ENCODE results near the gene KRTAP10-1. TPM values are rescaled to one million over a fixed set of nuclear protein-coding genes. Genes with fewer than 3 reads are reported as not detected.

The KRTAP10-1 gene
- total and polyA plus RNA-seq, 4 donors, result not detected

GRCh38 chr21:44499211-44499560 is 40.8 kb downstream of the KRTAP10-1 start:
- Histone ChIP-seq H3K27ac (ENCODE audit: low read depth in 1 of 2, low read length in 2 of 2) (no peak overlapping the region), H3K4me1 (ENCODE audit: control insufficient read depth in 4 of 4, insufficient read depth in 4 of 4, low read length in 3 of 4) (no peaks in the 10 kb centered on the region), H3K4me3 (ENCODE audit: low read depth in 1 of 3, low read length in 3 of 3) (no peak overlapping the region), H3K27me3 (ENCODE audit: control insufficient read depth in 4 of 4, insufficient read depth in 4 of 4, low read length in 3 of 4) (no peaks in the 10 kb centered on the region), H3K9me3 (ENCODE audit: control insufficient read depth in 4 of 4, low read length in 3 of 4) (no peaks in the 10 kb centered on the region), H3K36me3 (ENCODE audit: control insufficient read depth in 4 of 4, insufficient read depth in 3 of 4, low read depth in 1 of 4, low read length in 3 of 4) (no peaks in the 10 kb centered on the region), H3K9ac (ENCODE audit: low read depth in 1 of 2, low read length in 2 of 2) (no peak overlapping the region)
- WGBS, result 87% methylated on average over 18 of the region's 18 CpGs
- DNase-seq (ENCODE audit: low spot score), result no peak
- TF ChIP-seq, protein P1, sequence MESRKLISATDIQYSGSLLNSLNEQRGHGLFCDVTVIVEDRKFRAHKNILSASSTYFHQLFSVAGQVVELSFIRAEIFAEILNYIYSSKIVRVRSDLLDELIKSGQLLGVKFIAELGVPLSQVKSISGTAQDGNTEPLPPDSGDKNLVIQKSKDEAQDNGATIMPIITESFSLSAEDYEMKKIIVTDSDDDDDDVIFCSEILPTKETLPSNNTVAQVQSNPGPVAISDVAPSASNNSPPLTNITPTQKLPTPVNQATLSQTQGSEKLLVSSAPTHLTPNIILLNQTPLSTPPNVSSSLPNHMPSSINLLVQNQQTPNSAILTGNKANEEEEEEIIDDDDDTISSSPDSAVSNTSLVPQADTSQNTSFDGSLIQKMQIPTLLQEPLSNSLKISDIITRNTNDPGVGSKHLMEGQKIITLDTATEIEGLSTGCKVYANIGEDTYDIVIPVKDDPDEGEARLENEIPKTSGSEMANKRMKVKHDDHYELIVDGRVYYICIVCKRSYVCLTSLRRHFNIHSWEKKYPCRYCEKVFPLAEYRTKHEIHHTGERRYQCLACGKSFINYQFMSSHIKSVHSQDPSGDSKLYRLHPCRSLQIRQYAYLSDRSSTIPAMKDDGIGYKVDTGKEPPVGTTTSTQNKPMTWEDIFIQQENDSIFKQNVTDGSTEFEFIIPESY (IDR thresholded peaks at IDR 0.05), result no peak
- TF ChIP-seq RAD21 (IDR thresholded peaks at IDR 0.05) (no peak), HNF4A (conservative IDR thresholded peaks at IDR 0.05) (no peak), TAF1 (conservative IDR thresholded peaks at IDR 0.05) (no peak), GABPA (IDR thresholded peaks at IDR 0.05 in 1 of 2, conservative IDR thresholded peaks at IDR 0.05 in 1 of 2) (no peak), HNF4G (IDR thresholded peaks at IDR 0.05) (no peak)
- TF ChIP-seq, protein P2, sequence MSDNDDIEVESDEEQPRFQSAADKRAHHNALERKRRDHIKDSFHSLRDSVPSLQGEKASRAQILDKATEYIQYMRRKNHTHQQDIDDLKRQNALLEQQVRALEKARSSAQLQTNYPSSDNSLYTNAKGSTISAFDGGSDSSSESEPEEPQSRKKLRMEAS (IDR thresholded peaks at IDR 0.05), result no peak

GRCh38 chr21:44498280-44499210 is 41.5 kb downstream of the KRTAP10-1 start:
- H3K4me3 ChIP-seq (ENCODE audit: low read depth in 1 of 3, low read length in 3 of 3), result no peak overlapping the region
- H3K9me3 ChIP-seq (ENCODE audit: control insufficient read depth in 4 of 4, low read length in 3 of 4), result no peaks in the 10 kb centered on the region
- no peak overlapping the region for H3K27ac ChIP-seq (ENCODE audit: low read depth in 1 of 2, low read length in 2 of 2)
- DNase-seq (ENCODE audit: low spot score), result no peak
- H3K4me1 ChIP-seq (ENCODE audit: control insufficient read depth in 4 of 4, insufficient read depth in 4 of 4, low read length in 3 of 4), result no peaks in the 10 kb centered on the region
- H3K36me3 ChIP-seq (ENCODE audit: control insufficient read depth in 4 of 4, insufficient read depth in 3 of 4, low read depth in 1 of 4, low read length in 3 of 4), result no peaks in the 10 kb centered on the region
- no peaks in the 10 kb centered on the region for H3K27me3 ChIP-seq (ENCODE audit: control insufficient read depth in 4 of 4, insufficient read depth in 4 of 4, low read length in 3 of 4)
- H3K9ac ChIP-seq (ENCODE audit: low read depth in 1 of 2, low read length in 2 of 2), result no peak overlapping the region
- TF ChIP-seq JUND (IDR thresholded peaks at IDR 0.05), result no peak
- TF ChIP-seq FOXA2 (IDR thresholded peaks at IDR 0.05), result no peak
- no peak for TF ChIP-seq EGR1 (IDR thresholded peaks at IDR 0.05; ENCODE audit: low read depth in 2 of 2)
- no peak for TF ChIP-seq RAD21 (IDR thresholded peaks at IDR 0.05)
- TF ChIP-seq HNF4A (conservative IDR thresholded peaks at IDR 0.05), result no peak
- TF ChIP-seq RXRA (IDR thresholded peaks at IDR 0.05), result no peak
- TF ChIP-seq, protein P1 (IDR thresholded peaks at IDR 0.05), result no peak
- no peak for TF ChIP-seq CTCF (IDR thresholded peaks at IDR 0.05; ENCODE audit: low read depth, low read length, missing input control)
- no peak for TF ChIP-seq GABPA (IDR thresholded peaks at IDR 0.05 in 1 of 2, conservative IDR thresholded peaks at IDR 0.05 in 1 of 2)
- TF ChIP-seq, protein P2 (IDR thresholded peaks at IDR 0.05), result no peak
- TF ChIP-seq, protein P3, sequence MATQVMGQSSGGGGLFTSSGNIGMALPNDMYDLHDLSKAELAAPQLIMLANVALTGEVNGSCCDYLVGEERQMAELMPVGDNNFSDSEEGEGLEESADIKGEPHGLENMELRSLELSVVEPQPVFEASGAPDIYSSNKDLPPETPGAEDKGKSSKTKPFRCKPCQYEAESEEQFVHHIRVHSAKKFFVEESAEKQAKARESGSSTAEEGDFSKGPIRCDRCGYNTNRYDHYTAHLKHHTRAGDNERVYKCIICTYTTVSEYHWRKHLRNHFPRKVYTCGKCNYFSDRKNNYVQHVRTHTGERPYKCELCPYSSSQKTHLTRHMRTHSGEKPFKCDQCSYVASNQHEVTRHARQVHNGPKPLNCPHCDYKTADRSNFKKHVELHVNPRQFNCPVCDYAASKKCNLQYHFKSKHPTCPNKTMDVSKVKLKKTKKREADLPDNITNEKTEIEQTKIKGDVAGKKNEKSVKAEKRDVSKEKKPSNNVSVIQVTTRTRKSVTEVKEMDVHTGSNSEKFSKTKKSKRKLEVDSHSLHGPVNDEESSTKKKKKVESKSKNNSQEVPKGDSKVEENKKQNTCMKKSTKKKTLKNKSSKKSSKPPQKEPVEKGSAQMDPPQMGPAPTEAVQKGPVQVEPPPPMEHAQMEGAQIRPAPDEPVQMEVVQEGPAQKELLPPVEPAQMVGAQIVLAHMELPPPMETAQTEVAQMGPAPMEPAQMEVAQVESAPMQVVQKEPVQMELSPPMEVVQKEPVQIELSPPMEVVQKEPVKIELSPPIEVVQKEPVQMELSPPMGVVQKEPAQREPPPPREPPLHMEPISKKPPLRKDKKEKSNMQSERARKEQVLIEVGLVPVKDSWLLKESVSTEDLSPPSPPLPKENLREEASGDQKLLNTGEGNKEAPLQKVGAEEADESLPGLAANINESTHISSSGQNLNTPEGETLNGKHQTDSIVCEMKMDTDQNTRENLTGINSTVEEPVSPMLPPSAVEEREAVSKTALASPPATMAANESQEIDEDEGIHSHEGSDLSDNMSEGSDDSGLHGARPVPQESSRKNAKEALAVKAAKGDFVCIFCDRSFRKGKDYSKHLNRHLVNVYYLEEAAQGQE (IDR thresholded peaks at IDR 0.05), result no peak
- 64% methylated on average over 27 of the region's 27 CpGs for WGBS

All from liver (tissue), 9 donors.